LNCaP clone FGC (cell line): ENCODE results near the gene CCSER2.

Experiments
- DNase-seq: peaks from one replicate; pipeline ENCODE4 v3.0.0-alpha.2; 2011; ENCODE audit warnings: low read depth
- H3K4me3 ChIP-seq: 2 replicates; pipeline ENCODE4 v1.5.1; 2011; ENCODE audit warnings: mild to moderate bottlenecking, low read depth, low read length, control low read depth
- TF ChIP-seq, protein P1 (sequence below): IDR thresholded peaks from 2 replicates; pipeline ENCODE4 v1.5.1; 2012; ENCODE audit warnings: mild to moderate bottlenecking; ENCODE audit not compliant: control insufficient read depth, insufficient read depth; ENCODE audit errors: extremely low read depth

CCSER2 gene

DNA sequence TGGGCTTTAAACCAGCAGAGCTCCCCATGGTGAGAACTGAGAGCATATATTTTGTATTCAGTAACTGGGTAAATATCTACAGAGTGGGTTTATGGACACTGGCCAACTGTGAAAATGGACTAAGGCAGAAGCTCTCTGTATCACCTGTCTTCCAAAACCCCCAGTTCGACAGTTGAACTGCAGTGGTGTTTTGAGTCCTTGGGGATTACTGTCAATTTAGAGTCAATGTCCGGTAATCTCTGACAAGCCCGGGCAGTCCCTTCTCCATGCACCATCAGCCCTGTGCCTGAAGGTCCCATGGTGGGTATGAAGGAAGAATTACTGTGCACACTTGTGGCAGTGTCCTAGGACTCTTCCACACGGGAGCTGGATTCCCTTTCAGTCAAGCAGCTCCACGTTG, 235.0 kb downstream of the CCSER2 start:
- H3K4me3 ChIP-seq, result no peak overlapping the region
- TF ChIP-seq, protein P1, sequence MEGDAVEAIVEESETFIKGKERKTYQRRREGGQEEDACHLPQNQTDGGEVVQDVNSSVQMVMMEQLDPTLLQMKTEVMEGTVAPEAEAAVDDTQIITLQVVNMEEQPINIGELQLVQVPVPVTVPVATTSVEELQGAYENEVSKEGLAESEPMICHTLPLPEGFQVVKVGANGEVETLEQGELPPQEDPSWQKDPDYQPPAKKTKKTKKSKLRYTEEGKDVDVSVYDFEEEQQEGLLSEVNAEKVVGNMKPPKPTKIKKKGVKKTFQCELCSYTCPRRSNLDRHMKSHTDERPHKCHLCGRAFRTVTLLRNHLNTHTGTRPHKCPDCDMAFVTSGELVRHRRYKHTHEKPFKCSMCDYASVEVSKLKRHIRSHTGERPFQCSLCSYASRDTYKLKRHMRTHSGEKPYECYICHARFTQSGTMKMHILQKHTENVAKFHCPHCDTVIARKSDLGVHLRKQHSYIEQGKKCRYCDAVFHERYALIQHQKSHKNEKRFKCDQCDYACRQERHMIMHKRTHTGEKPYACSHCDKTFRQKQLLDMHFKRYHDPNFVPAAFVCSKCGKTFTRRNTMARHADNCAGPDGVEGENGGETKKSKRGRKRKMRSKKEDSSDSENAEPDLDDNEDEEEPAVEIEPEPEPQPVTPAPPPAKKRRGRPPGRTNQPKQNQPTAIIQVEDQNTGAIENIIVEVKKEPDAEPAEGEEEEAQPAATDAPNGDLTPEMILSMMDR, result no peak
- DNase-seq, result no peak

DNA sequence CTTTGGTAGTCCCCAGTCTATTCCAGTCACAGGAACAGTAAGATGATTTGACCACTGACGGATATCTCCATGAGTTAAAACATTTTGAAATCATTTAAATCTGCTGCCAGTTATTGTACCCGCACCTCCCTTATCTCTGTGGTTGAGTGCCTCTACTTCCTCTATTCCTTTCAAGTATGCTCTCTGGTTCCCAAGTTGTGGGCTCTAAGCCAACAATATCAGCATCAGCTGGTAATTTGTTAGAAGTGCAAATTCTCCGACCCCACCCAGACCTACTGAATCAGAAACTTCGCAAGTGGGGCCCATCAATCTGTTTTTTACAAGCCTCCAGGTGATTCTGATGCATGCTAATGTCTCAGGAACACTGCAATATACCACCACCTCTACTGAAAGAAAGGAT, 235.5 kb downstream of the CCSER2 start:
- TF ChIP-seq, protein P1, result no peak
- H3K4me3 ChIP-seq, result no peak overlapping the region
- no peak for DNase-seq

GRCh38 chr10:84565881-84566582, 237.6 kb downstream of the CCSER2 start:
- DNase-seq, result no peak
- H3K4me3 ChIP-seq, result no peak overlapping the region
- TF ChIP-seq, protein P1, result no peak

GRCh38 chr10:84567133-84567532, 238.7 kb downstream of the CCSER2 start:
- TF ChIP-seq, protein P1, result no peak
- DNase-seq, result no peak
- no peak overlapping the region for H3K4me3 ChIP-seq
